DOHH2 (cell line): ENCODE results near the gene TEX51.

Experiments used
- H3F3A ChIP-seq: fragments of 200-600 bp; sonication (generic), shearing (Covaris generic); 2 replicates; pipeline ENCODE4 v1.6.0; 2016; ENCODE audit warnings: antibody characterized with exemption, mild to moderate bottlenecking; ENCODE audit not compliant: control insufficient read depth, insufficient read depth
- H3K27ac ChIP-seq: fragments of 200-600 bp; sonication (generic); 2 replicates; pipeline ENCODE4 v1.5.1; 2014; ENCODE audit warnings: low read depth, mild to moderate bottlenecking, low read length, moderate library complexity
- H3K27me3 ChIP-seq: fragments of 200-600 bp; sonication (generic); 2 replicates; pipeline ENCODE4 v1.6.1; 2014; ENCODE audit warnings: mild to moderate bottlenecking, low read length, mixed read lengths; ENCODE audit not compliant: control insufficient read depth
- H3K36me3 ChIP-seq: fragments of 200-600 bp; sonication (generic); 2 replicates; pipeline ENCODE4 v1.6.1; 2014; ENCODE audit warnings: mild to moderate bottlenecking, low read length, moderate library complexity, mixed read lengths; ENCODE audit not compliant: control insufficient read depth
- H3K4me1 ChIP-seq: fragments of 200-600 bp; sonication (generic); 2 replicates; pipeline ENCODE4 v1.6.1; 2014; ENCODE audit warnings: mild to moderate bottlenecking, low read length, mixed read lengths; ENCODE audit not compliant: control insufficient read depth
- H3K4me2 ChIP-seq: fragments of 200-600 bp; sonication (generic); 2 replicates; pipeline ENCODE4 v1.6.0; 2014; ENCODE audit warnings: mild to moderate bottlenecking, low read length, moderate library complexity
- H3K4me3 ChIP-seq: fragments of 200-600 bp; sonication (generic); 2 replicates; pipeline ENCODE4 v1.5.1; 2014; ENCODE audit warnings: mild to moderate bottlenecking, low read length, mixed read lengths
- H3K79me2 ChIP-seq: fragments of 200-600 bp; sonication (generic); 2 replicates; pipeline ENCODE4 v1.6.1; 2014; ENCODE audit warnings: mild to moderate bottlenecking, low read length, mixed read lengths; ENCODE audit not compliant: control insufficient read depth
- H3K9me2 ChIP-seq: fragments of 200-600 bp; sonication (generic); replicated peaks from 2 replicates; pipeline ENCODE4 v1.6.1; 2014; ENCODE audit warnings: mild to moderate bottlenecking, low read length, mixed read lengths; ENCODE audit not compliant: control insufficient read depth
- H3K9me3 ChIP-seq: fragments of 200-600 bp; sonication (generic); 2 replicates; pipeline ENCODE4 v1.6.1; 2014; ENCODE audit warnings: antibody characterized with exemption, low read length, mixed read lengths; ENCODE audit not compliant: control insufficient read depth, insufficient read depth
- H4K20me1 ChIP-seq: fragments of 200-600 bp; sonication (generic); 2 replicates; pipeline ENCODE4 v1.6.0; 2014; ENCODE audit warnings: low read depth, mild to moderate bottlenecking, antibody characterized with exemption, low read length, moderate library complexity; ENCODE audit not compliant: control insufficient read depth, insufficient read depth
- EZH2phosphoT487 ChIP-seq: fragments of 200-600 bp; sonication (generic); IDR thresholded peaks from 2 replicates; pipeline ENCODE4 v1.6.1; 2017; ENCODE audit warnings: borderline replicate concordance, mild to moderate bottlenecking, antibody characterized with exemption, low read length, moderate library complexity, mixed read lengths
- TF ChIP-seq, protein P1 (sequence below): fragments of 200-600 bp; sonication (generic); IDR thresholded peaks from one replicate; pipeline ENCODE4 v1.5.1; 2014; ENCODE audit warnings: antibody characterized with exemption, mild to moderate bottlenecking, low read depth, low read length; ENCODE audit not compliant: poor library complexity, severe bottlenecking

TEX51 gene

DNA sequence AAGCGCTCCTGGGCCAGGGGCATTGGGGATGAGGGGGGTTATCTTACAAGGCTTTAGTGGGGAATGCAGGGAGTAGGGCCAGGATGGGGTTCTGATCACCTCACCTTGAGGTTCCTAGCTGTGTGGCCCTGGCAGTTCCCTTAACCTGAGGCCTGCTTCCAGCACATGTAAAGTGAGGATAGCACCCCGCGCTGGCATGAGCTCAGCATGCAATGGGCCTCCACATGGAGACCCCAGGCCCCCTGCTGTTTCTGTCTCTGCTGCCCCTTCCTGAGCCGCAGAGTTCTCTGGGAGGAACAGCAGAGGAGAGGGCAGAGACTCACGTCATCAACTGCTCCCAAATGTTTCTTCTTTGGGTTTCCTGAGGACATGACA is 8.6 kb upstream of the TEX51 start:
- no peak overlapping the region for H3K4me2 ChIP-seq
- no peak overlapping the region for H3K4me3 ChIP-seq
- TF ChIP-seq, protein P1, sequence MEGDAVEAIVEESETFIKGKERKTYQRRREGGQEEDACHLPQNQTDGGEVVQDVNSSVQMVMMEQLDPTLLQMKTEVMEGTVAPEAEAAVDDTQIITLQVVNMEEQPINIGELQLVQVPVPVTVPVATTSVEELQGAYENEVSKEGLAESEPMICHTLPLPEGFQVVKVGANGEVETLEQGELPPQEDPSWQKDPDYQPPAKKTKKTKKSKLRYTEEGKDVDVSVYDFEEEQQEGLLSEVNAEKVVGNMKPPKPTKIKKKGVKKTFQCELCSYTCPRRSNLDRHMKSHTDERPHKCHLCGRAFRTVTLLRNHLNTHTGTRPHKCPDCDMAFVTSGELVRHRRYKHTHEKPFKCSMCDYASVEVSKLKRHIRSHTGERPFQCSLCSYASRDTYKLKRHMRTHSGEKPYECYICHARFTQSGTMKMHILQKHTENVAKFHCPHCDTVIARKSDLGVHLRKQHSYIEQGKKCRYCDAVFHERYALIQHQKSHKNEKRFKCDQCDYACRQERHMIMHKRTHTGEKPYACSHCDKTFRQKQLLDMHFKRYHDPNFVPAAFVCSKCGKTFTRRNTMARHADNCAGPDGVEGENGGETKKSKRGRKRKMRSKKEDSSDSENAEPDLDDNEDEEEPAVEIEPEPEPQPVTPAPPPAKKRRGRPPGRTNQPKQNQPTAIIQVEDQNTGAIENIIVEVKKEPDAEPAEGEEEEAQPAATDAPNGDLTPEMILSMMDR: no peak
- TF ChIP-seq EZH2phosphoT487: no peak
- no peaks in the 10 kb centered on the region for H3K9me2 ChIP-seq
- no peaks in the 10 kb centered on the region for H3K27me3 ChIP-seq
- H3K9me3 ChIP-seq: no peaks in the 10 kb centered on the region
- H3K36me3 ChIP-seq: no peaks in the 10 kb centered on the region
- H3K79me2 ChIP-seq: no peaks in the 10 kb centered on the region
- peaks cover 17% of the 10 kb centered on the region for H3K4me1 ChIP-seq
- H3F3A ChIP-seq: no peaks in the 10 kb centered on the region
- H4K20me1 ChIP-seq: no peaks in the 10 kb centered on the region
- H3K27ac ChIP-seq: no peak overlapping the region

DNA sequence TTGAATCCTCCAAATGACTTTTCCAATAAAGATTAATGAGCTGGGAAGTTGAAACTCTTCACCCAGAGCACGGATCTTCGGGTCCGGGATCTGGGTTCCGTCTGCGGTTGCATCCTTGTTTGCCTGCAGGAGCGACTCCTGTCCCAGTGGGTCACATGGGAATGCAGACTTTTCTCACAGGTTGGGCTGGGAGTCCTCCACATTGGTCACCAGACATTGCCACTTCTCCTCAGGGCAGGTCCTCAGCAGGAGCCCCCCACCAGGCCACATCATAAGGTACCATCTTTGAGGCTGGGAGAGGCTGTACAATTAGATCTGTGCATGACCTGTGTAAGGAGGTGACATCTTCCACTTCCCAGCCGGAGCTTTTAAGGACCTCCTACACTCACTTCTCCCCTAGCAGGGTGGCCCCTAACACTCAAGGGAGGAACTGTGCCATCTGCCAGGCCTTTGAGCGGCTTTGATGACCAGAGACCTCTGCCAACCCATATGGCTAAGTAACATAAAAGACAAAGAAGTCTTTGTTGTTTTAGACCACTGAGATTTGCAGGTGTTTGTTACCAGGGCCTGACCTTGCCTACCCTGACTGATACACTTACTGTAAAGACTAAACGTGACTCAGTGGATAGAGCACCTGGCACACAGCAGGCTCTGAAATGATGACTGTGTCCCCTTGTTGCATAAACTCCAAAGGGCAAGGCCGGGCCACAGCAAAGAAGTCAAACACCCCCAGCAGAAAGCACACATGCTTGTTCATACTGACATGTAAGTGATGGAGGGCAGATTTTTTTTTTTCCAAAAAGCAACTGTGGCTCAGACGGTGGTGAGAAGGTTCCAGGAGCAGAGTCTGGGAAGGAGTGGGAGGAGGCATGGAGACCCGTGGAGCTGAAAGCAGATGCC is 7.9 kb upstream of the TEX51 start:
- Histone ChIP-seq H3K4me2 (no peak overlapping the region), H3K36me3 (no peaks in the 10 kb centered on the region), H3K4me3 (no peak overlapping the region), H4K20me1 (no peaks in the 10 kb centered on the region), H3K27ac (no peak overlapping the region), H3K9me2 (no peaks in the 10 kb centered on the region), H3K4me1 (peaks cover 16% of the 10 kb centered on the region), H3K79me2 (no peaks in the 10 kb centered on the region), H3F3A (no peaks in the 10 kb centered on the region), H3K27me3 (no peaks in the 10 kb centered on the region), H3K9me3 (no peaks in the 10 kb centered on the region)
- TF ChIP-seq EZH2phosphoT487: no peak
- TF ChIP-seq, protein P1: no peak

DNA sequence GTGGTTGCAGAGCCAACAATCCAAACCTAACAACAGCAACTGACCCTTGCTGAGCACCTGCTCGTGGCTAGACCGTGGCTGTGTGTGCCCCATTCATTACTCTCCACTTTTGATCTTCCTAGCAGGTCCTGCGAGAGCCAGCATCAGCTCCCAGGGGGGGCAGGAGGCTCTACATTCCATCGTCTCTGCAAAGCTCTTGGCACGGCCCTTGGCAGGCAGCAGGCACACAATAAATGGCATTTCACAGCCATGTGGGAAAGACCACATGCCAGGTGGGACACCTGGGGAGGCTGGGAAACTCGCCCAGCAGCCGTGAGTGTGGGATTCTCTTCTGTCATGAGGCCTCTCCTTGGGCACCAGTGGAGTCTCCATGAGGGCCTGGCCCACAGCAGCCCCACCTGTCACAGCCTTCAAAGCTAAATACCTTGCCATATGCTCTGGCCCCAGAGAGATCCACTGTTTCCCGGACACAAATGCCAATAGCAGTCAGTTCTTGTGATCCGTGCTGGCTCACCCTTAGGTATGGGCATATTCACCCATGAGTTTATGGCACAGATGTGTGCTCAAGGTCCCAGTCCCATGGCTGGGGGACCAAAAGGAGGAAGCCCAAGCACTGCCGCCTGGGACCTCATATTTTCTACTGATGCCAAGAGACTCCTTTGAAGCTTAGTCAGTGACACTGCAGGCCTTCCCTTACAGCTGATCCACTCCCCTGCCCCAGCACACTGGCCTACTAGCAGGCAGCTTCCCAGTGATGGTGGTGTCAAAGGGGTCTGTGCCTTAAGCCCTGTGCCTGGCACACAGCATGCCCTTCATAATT is 6.8 kb upstream of the TEX51 start:
- Histone ChIP-seq H3K27ac (no peak overlapping the region), H3K79me2 (no peaks in the 10 kb centered on the region), H3F3A (no peaks in the 10 kb centered on the region), H3K27me3 (no peaks in the 10 kb centered on the region), H3K4me3 (no peak overlapping the region), H3K9me2 (no peaks in the 10 kb centered on the region), H3K4me2 (no peak overlapping the region), H4K20me1 (no peaks in the 10 kb centered on the region), H3K4me1 (peaks cover 5% of the 10 kb centered on the region), H3K9me3 (no peaks in the 10 kb centered on the region), H3K36me3 (no peaks in the 10 kb centered on the region)
- TF ChIP-seq EZH2phosphoT487: no peak
- TF ChIP-seq, protein P1: no peak
